Stomach (tissue), 9 donors: ENCODE data around the gene S100A3. TPM values are rescaled to one million over a fixed set of nuclear protein-coding genes. Genes with fewer than 3 reads are reported as not detected.

ENCODE experiments used
- DNase-seq, 2 donors: peaks; one replicate each; pipeline versions ENCODE4 v3.0.0 to v3.0.0-alpha.2; 2013 to 2019
- H3K27ac ChIP-seq, 5 donors: fragments of 200-600 bp in 4 of 5; sonication (generic) in 4 of 5; one replicate each; pipeline ENCODE4 v1.5.1; 2013 to 2019; ENCODE audit warnings: mild to moderate bottlenecking in 1 of 5, moderate library complexity in 1 of 5
- H3K27me3 ChIP-seq, 3 donors: fragments of 200-600 bp; sonication (generic); one replicate each; pipeline ENCODE4 v1.5.1; 2017 to 2019; ENCODE audit warnings: mixed run types in 1 of 3
- H3K36me3 ChIP-seq, 4 donors: fragments of 200-600 bp; sonication (generic); 1 replicate in 3 of 4; 2 replicates in 1 of 4; pipeline ENCODE4 v1.5.1; 2016 to 2019
- H3K4me1 ChIP-seq, 4 donors: fragments of 200-600 bp; sonication (generic); one replicate each; pipeline ENCODE4 v1.5.1; 2016 to 2019
- H3K4me3 ChIP-seq, 4 donors: fragments of 200-600 bp; sonication (generic) in 3 of 4; one replicate each; pipeline ENCODE4 v1.5.1; 2016 to 2019; ENCODE audit warnings: mild to moderate bottlenecking in 1 of 4
- H3K9me3 ChIP-seq, 4 donors: fragments of 200-600 bp; sonication (generic); one replicate each; pipeline ENCODE4 v1.5.1; 2016 to 2019
- CTCF ChIP-seq, 7 experiments: fragments of 450-650 bp in 4 of 7; fragments of 200-600 bp in 3 of 7; sonication (generic) in 3 of 7; IDR thresholded peaks; one replicate each; pipeline ENCODE4 v1.5.1; 2016 to 2019; ENCODE audit warnings: antibody characterized with exemption in 7 of 7, control low read depth in 2 of 7, mild to moderate bottlenecking in 1 of 7
- EP300 ChIP-seq: sonication (generic); formaldehyde crosslinking; IDR thresholded peaks from one replicate; pipeline ENCODE4 v1.6.1; 2017; ENCODE audit warnings: antibody characterized with exemption
- POLR2A ChIP-seq, 4 donors: fragments of 450-650 bp; IDR thresholded peaks; one replicate each; pipeline ENCODE4 v1.6.1; 2016; ENCODE audit warnings: antibody characterized with exemption in 4 of 4, control low read depth in 2 of 4, mild to moderate bottlenecking in 1 of 4, moderate library complexity in 1 of 4
- POLR2AphosphoS5 ChIP-seq, 3 donors: sonication (generic); formaldehyde crosslinking; IDR thresholded peaks; one replicate each; pipeline ENCODE4 v1.6.1; 2016; ENCODE audit warnings: antibody characterized with exemption in 3 of 3
- WGBS, 5 donors: extraction: QIAGEN DNeasy Blood & Tissue Kit in 3 of 5; methylation state at CpG; one replicate each; pipeline versions ENCODE4 v1.1.5 to v1.1.7; 2013 to 2018; 5-methylcytosine and 5-hydroxymethylcytosine counted together
- intact Hi-C: fragments of 100-400 bp; cut with DNase I; formaldehyde crosslinking; loops from one replicate; pipeline ENCODE4 v1.15.1; 2023; ENCODE audit warnings: low total_unique reads
- polyA plus RNA-seq, 3 donors: library from polyadenylated mRNA; stranded (reverse); fragments of 200-250 nt; gene quantifications; one replicate each; pipeline ENCODE4 v1.2.3, GENCODE V29; 2013
- total RNA-seq, 5 donors: library from RNA; depleted of rRNA; stranded (reverse); fragments of >200 nt; gene quantifications; one replicate each; pipeline versions ENCODE4 v1.1.0 to v1.2.3, GENCODE V29; 2014 to 2016
- donor health status: healthy with polysubstance abuse.
- donor health status: Bipolar disorder and iron deficiency.
- donor health status: healthy.

The S100A3 gene
- total and polyA plus RNA-seq, 8 donors = 2.6 to 15.0 (median 5.4) TPM; not detected in 5

DNA sequence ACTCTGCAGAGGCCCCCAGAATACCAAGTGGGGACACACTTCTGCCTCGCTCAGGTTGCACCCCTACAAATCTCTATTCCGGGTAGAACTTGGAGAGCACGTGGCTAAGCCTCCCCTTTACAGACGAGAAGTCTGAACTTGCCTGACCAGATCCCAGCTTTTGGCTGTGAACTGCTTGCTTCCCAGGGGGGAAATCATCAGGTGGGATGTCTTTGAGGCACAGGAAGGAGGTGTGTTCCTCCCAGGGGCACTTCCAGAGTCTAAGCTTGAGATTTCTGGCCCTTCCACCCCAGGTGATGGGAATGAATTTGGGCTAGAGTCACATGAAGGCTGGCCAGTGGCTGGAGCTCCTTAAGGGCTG lies 1.3 kb upstream of the S100A3 start:
- TF ChIP-seq CTCF (IDR thresholded peaks at IDR 0.05) = no peak

GRCh38 chr1:153549741-153550397 lies 811 bp upstream of the S100A3 start:
- Histone ChIP-seq H3K36me3 (no peaks in the 10 kb centered on the region), H3K4me1 (peaks cover 42 to 69% (median 58%) of the 10 kb centered on the region in 4 donors), H3K27me3 (no peaks in the 10 kb centered on the region), H3K27ac (peak overlapping the region in 4 of 5 donors; percentile 49 to 70 (median 56)), H3K4me3 (no peak overlapping the region), H3K9me3 (no peaks in the 10 kb centered on the region)
- DNase-seq = peak in 1 of 2 donors; percentile 3
- TF ChIP-seq EP300 (no peak), POLR2A (IDR thresholded peaks at IDR 0.05) (no peak), CTCF (IDR thresholded peaks at IDR 0.05) (no peak), POLR2AphosphoS5 (IDR thresholded peaks at IDR 0.05) (no peak)
- 82 to 92% (median 83%) methylated on average over 2 to 6 of the region's 6 CpGs for WGBS, 5 donors
- intact Hi-C loops = no loop called here

More for the DNA sequence above, 1.3 kb upstream of the S100A3 start:
- Histone ChIP-seq H3K4me1 (peaks cover 37 to 64% (median 53%) of the 10 kb centered on the region in 4 donors), H3K9me3 (no peaks in the 10 kb centered on the region), H3K36me3 (no peaks in the 10 kb centered on the region), H3K27me3 (no peaks in the 10 kb centered on the region), H3K27ac (peak overlapping the region in 1 of 5 donors; percentile 70), H3K4me3 (no peak overlapping the region)
- peak in 1 of 2 donors; percentile 3 for DNase-seq
- WGBS, 5 donors = 87 to 95% (median 95%) methylated on average over 4 of the region's 4 CpGs
- intact Hi-C loops = no loop called here

GRCh38 chr1:153547560-153548551 lies 1.2 kb downstream of the S100A3 start:
- DNase-seq = peak in 1 of 2 donors; percentile 9
- Histone ChIP-seq H3K4me3 (no peak overlapping the region), H3K27me3 (no peaks in the 10 kb centered on the region), H3K27ac (peak overlapping the region in 2 of 5 donors; percentile 64 to 70), H3K4me1 (peaks cover 62 to 72% (median 66%) of the 10 kb centered on the region in 4 donors), H3K9me3 (no peaks in the 10 kb centered on the region), H3K36me3 (no peaks in the 10 kb centered on the region)
- 78 to 92% (median 90%) methylated on average over 17 to 19 of the region's 19 CpGs for WGBS, 5 donors
- intact Hi-C loops = no loop called here
- TF ChIP-seq POLR2A (IDR thresholded peaks at IDR 0.05) (no peak), EP300 (no peak), POLR2AphosphoS5 (IDR thresholded peaks at IDR 0.05) (no peak), CTCF (IDR thresholded peaks at IDR 0.05) (no peak)

DNA sequence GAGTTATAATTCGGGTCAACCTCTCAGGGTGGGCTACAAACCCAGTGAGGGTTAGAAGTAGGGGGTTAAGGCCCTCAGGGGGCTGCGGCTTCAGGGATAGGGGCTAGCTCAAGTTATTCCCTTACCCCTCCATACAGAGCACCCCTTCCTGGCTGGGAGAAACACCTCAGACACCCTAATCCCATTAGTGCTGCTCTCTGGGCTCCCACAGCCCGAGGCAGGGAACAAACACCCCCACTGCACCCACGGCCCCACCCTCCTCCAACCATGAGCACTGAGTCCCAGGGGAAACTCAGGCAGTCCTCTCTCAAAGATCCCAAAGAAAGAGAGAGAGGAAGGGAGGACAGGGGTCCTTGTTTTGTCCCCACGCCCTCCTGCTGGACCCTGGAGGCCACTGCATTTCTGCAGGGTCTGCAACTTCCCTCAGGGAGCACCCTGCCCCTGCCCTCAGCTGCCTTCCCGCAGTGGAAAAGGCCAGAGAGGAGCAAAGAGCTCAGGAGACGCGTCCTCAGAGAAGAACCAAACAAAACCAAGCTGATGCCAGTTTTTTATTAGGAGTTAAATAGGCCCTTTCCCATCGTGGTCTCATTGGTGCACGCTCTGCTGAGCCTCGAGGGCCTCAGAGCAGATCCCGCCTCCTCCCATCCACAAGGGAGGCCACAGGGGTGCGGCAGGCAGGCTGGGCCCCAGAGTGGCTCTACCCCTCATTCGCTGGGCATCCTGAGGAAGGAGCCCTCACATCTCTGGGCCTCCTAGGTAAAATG lies 2.1 kb downstream of the S100A3 start:
- intact Hi-C loops = no loop called here
- H3K9me3 ChIP-seq = no peaks in the 10 kb centered on the region
- WGBS, 5 donors = 80 to 87% (median 85%) methylated on average over 11 to 14 of the region's 14 CpGs
- peaks cover 66 to 81% (median 70%) of the 10 kb centered on the region in 4 donors for H3K4me1 ChIP-seq
- H3K36me3 ChIP-seq = no peaks in the 10 kb centered on the region
- peak in 1 of 2 donors; percentile 23 for DNase-seq
- no peak overlapping the region for H3K4me3 ChIP-seq
- H3K27me3 ChIP-seq = no peaks in the 10 kb centered on the region
- H3K27ac ChIP-seq = peak overlapping the region in 3 of 5 donors; percentile 69 to 88 (median 80)
- TF ChIP-seq CTCF (IDR thresholded peaks at IDR 0.05) (no peak), EP300 (no peak), POLR2A (IDR thresholded peaks at IDR 0.05) (no peak), POLR2AphosphoS5 (IDR thresholded peaks at IDR 0.05) (no peak)
